Femur (tissue), 1 donor: ENCODE measurements around the gene TEX54.
"Not testable (repeated sequence)": the region's sequence is repeated elsewhere in the genome, so short reads cannot be mapped to it uniquely, and the experiment has no call there.

ENCODE experiments used
- DNase-seq: peaks from one replicate; pipeline ENCODE4 v3.0.0-alpha.2; 2017

The TEX54 gene

GRCh38 chr11:62832336-62833234 lies at the start of gene TEX54:
Gene TEX54, minus strand, starts transcription at chr11:62832841.
- peak; percentile 53 for DNase-seq

GRCh38 chr11:62882431-62882749 lies 49.7 kb upstream of the TEX54 start:
- no peak for DNase-seq

GRCh38 chr11:62881579-62882430 lies 49.2 kb upstream of the TEX54 start:
- DNase-seq = peak; percentile 97

GRCh38 chr11:62880803-62881578 lies 48.4 kb upstream of the TEX54 start, which contains the start of gene SLC3A2:
Gene SLC3A2, plus strand, starts transcription at chr11:62880896. Its CDS starts 128 bp downstream, at chr11:62881024.
- DNase-seq = peak; percentile 93

DNA sequence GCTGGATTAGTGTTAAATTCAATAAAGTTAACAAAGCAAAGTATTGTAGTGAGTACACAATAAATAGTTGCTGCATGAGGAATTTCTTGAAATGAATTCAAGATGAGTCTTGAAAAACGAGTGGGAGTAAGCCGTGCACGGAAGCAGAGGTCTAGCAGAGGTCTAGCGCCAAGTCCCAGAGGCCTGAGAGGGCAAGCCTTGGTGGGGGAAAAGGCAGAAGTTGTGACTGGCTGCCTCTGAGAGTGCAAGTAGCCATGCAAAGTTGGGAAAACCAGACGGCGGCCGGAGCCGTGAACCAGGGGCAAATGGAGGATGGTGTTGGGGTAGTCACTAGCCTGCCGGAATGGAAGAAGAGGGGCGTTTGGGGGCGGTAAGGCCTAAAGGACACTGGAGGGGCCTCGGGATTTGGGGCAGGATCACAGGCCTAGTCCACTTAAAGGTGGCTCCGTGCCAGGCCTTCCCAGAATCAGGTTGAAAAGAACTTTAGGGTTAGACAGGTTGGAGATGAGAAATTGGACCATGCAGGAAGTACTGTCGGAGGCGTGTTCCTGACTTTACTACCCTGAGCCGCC lies 47.7 kb upstream of the TEX54 start:
- DNase-seq = no peak

- DNase-seq = no peak
These were observed 46.8 kb upstream of the TEX54 start for GRCh38 chr11:62879235-62879978.

- DNase-seq = no peak
These were observed 44.1 kb upstream of the TEX54 start for GRCh38 chr11:62876712-62877111.

DNA sequence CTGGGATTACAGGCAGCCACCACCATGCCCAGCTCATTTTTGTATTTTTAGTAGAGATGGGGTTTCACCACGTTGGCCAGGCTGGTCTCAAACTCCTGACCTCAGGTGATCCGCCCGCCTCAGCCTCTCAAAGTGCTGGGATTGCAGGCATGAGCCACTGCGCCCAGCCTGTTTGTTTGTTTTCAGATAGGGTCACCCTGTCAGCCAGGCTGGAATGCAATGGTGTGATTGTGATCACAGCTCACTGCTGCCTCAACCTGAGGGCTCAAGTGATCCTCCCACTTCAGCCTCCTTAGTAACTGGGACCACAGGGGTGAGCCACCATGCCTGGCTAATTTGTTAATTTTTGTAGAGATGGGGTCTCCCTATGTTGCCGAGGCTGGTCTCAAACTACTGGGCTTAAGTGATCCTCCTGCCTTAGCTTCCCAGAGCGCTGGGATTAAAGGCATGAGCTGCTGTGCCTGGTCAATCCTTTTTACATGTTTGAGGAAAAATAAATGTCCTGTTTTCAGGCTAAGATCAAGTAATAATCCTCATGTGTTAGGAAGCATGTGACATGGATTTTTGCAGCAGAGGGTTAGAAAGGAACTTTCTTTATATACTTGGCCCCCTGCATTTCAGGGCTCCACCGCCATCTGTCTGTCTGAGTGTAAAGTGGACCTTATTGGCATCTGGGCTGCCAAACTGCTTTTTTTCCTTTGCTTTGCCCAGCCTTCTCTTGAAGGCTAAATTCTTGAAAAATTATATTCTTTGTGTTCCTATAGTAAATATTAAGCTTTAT lies 43.2 kb upstream of the TEX54 start:
- DNase-seq = no peak

DNA sequence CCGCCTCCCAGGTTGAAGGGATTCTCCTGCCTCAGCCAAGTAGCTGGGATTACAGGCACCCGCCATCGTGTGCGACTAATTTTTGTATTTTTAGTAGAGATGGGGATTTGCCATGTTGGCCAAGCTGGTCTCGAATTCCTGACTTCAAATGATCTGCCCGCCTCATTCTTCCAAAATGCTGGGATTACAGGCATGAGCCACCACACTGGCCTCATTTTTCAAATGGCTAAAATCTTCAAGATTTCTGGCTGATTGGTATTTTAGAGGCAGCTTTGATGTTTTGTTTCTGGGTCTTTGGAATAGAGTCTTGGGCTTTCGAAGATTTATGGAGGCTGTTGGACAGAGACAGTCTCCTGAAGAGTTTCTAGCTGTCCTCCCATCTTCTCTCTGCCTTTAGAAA lies 42.2 kb upstream of the TEX54 start:
- DNase-seq = no peak

DNA sequence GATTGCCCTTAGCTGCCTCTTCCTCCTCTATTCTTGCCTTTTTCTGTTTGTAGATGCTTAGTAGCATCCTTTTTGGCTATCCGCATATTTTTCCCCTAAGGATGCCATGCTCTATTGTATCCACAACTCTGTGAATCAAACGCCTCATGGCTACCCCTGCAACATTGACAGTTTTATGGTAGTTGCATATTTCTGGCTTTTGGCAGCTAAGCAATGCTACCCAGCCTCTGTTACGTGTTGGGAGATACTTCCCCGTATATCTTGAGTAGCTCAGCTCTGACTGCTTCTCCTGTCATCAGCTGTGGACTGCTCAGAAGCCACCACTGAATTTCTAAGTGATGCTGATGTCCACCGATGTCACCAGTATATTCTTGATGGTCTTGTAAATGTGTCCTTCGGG lies 33.0 kb upstream of the TEX54 start:
- no peak for DNase-seq

DNA sequence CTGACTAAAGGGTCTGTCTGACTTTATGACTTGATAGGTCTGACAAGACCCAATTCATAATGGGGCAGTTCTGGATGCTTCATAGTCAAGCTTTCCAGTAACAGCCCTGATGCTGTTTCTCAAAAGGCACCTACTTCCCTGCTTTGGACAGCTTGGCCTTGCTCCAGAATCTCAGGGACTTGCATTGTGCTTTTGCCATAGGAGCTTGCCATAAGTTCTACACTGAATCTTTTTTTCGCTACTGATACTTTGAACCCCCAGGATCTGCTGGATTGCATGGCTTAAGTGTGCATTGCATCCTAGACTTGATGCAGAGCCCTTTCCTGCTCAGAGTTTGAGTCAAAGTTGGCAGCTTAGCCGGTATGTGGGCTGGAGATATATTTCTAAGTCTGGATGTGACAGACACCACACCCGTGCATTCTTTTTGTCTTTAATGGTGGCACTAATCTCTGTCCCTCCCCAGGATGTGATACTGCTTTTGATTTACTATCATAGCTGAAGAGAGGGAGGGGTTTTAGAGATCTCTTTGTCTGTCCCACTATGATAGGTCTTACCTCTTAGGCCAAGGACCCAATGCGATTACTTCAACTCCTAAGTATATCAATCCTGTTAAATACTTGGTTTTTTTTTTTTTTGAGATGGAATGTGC lies 31.2 kb upstream of the TEX54 start:
- no peak for DNase-seq

DNA sequence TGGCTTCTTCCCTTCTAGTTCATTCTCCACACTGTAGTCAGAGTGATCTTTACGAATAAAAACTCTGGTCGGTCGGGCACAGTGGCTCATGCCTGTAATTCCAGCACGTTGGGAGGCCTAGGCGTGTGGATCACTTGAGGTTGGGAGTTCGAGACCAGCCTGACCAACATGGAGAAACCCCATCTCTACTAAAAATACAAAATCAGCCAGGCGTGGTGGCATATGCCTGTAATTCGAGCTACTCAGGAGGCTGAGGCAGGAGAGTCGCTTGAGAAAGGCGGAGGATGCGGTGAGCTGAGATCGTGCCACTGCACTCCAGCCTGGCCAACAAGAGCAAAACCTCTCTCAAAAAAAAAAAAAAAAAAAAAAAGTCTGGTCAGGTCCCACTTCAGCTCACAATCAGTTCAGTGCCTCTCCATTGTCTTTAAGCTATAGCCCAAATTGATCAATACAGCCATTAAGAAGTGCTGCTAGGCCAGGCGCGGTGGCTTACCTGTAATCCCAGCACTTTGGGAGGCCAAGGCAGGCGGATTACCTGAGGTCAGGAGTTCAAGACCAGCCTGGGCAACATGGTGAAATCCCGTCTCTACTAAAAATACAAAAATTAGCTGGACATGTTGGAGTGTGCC lies 29.0 kb upstream of the TEX54 start:
- not testable (repeated sequence) for DNase-seq

- no peak for DNase-seq
These were observed 28.4 kb upstream of the TEX54 start for GRCh38 chr11:62860835-62861563.

- not testable (repeated sequence) for DNase-seq
These were observed 26.7 kb upstream of the TEX54 start for GRCh38 chr11:62859281-62859703.

DNA sequence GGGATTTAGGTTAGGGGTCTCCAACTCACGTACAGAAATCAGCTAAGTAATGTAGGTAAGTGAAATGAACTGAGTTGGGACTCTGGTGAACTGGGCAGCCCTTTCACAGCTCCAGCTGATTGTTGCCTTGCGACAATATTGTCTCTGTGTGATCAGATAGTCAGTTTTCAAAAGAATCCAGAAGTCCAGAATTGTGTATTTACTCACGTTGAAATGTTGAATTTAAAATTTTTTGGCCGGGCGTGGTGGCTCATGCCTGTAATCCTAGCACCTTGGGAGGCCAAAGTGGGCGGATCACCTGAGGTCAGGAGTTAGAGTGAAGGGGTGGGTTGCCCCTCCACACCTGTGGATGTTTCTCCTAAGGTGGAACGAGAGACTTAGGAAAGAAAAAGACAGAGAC lies 25.6 kb upstream of the TEX54 start:
- DNase-seq = no peak

- DNase-seq = no peak
These were observed 24.9 kb upstream of the TEX54 start for GRCh38 chr11:62857541-62857982.

DNA sequence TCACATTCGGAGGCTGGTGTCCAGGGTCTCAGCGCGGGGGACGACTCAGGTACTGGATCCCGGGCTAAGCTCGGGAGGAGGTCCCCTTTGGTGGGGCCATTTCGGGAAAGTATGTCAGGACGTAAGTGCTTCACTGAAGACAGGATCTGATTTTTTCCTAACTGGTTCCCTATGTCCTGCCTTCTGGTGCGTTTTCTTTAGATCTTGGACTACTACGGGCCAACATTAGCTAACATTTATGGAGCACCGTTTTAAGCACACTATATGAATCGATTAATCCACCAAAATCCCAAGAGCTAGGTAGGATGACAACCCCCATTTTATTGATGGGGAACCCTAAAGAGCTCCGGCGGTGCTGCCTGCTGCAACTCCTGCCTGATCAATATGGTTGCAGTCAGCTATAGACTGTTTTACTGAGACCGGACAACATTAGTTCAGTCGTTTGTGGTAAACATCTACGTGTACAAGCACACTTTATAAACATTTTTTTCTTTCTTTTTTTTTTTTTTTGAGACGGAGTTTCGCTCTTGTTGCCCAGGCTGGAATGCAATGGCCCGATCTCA lies 23.8 kb upstream of the TEX54 start:
- DNase-seq = no peak

- DNase-seq = peak; percentile 97
These were observed 23.1 kb upstream of the TEX54 start for GRCh38 chr11:62855571-62856332.
